SK-N-SH (cell line): ENCODE data around the gene CAMTA2. TPM values are rescaled to one million over a fixed set of nuclear protein-coding genes. Genes with fewer than 3 reads are reported as not detected.

Experiments used
- CTCF ChIA-PET: fragments of 300-600, 350-600 bp; formaldehyde crosslinking; extraction: SDS; loops from one replicate; lab custom pipeline; 2021; lab: Yijun Ruan, JAX
- POLR2A ChIA-PET: fragments of 350-600 bp; sonication (Branson Sonifier 250); formaldehyde crosslinking; extraction: SDS; loops from one replicate; lab custom pipeline; 2020; ENCODE audit warnings: antibody characterized with exemption, inconsistent platforms; lab: Yijun Ruan, JAX
- DNase-seq: peaks from one replicate; pipeline ENCODE4 v3.0.0; 2012
- H2AFZ ChIP-seq: fragments of 200-600 bp; sonication (generic); 2 replicates; pipeline ENCODE4 v1.8.1; 2016; ENCODE audit warnings: antibody characterized with exemption, mild to moderate bottlenecking, low read depth
- H3F3A ChIP-seq: fragments of 200-600 bp; sonication (generic); replicated peaks from 2 replicates; pipeline ENCODE3; 2016; ENCODE audit warnings: antibody characterized with exemption, mild to moderate bottlenecking; ENCODE audit not compliant: insufficient read depth
- H3K27ac ChIP-seq, 2 experiments: fragments of 200-500 bp in 1 of 2; fragments of 200-600 bp in 1 of 2; sonication (Bioruptor generic) in 1 of 2; sonication (generic), shearing (Covaris generic) in 1 of 2; 2 replicates each; pipeline versions ENCODE4 v1.5.1 to v1.6.1; 2014 to 2016; ENCODE audit warnings: low read depth in 2 of 2, inconsistent platforms in 1 of 2, low read length in 1 of 2, mild to moderate bottlenecking in 1 of 2, mixed read lengths in 1 of 2
- H3K27me3 ChIP-seq: fragments of 200-600 bp; sonication (generic), shearing (Covaris generic); 2 replicates; pipeline ENCODE4 v1.6.1; 2016; ENCODE audit warnings: mixed run types; ENCODE audit not compliant: insufficient read depth
- H3K36me3 ChIP-seq, 2 experiments: fragments of 200-500 bp in 1 of 2; fragments of 200-600 bp in 1 of 2; sonication (Bioruptor generic) in 1 of 2; sonication (generic) in 1 of 2; replicated peaks in 1 of 2; 2 replicates each; pipeline versions ENCODE3 to v1.5.1; 2014 to 2016; ENCODE audit warnings: low read length in 1 of 2, mild to moderate bottlenecking in 1 of 2; ENCODE audit not compliant: insufficient read depth in 2 of 2, control insufficient read depth in 1 of 2
- H3K4me1 ChIP-seq, 2 experiments: fragments of 200-500 bp in 1 of 2; fragments of 200-600 bp in 1 of 2; sonication (Bioruptor generic) in 1 of 2; sonication (generic), shearing (Covaris generic) in 1 of 2; 2 replicates each; pipeline versions ENCODE4 v1.5.1 to v1.6.1; 2014 to 2016; ENCODE audit warnings: low read depth in 1 of 2, low read length in 1 of 2, mixed run types in 1 of 2; ENCODE audit not compliant: insufficient read depth in 2 of 2, control insufficient read depth in 1 of 2
- H3K4me2 ChIP-seq: fragments of 200-600 bp; sonication (generic), shearing (Covaris generic); 2 replicates; pipeline ENCODE4 v1.6.1; 2017; ENCODE audit warnings: mixed run types
- H3K4me3 ChIP-seq, 2 experiments: fragments of 200-500 bp in 1 of 2; fragments of 200-600 bp in 1 of 2; sonication (Bioruptor generic) in 1 of 2; sonication (generic), shearing (Covaris generic) in 1 of 2; 2 replicates each; pipeline versions ENCODE4 v1.5.1 to v1.8.1; 2014 to 2016; ENCODE audit warnings: low read depth in 2 of 2, inconsistent platforms in 1 of 2, low read length in 1 of 2, mild to moderate bottlenecking in 1 of 2, mixed read lengths in 1 of 2, moderate library complexity in 1 of 2
- H3K79me2 ChIP-seq: fragments of 200-600 bp; sonication (generic); 2 replicates; pipeline ENCODE4 v1.8.1; 2017; ENCODE audit warnings: mild to moderate bottlenecking; ENCODE audit not compliant: insufficient read depth
- H3K9ac ChIP-seq: fragments of 200-600 bp; sonication (generic); 2 replicates; pipeline ENCODE4 v1.6.1; 2017; ENCODE audit warnings: mixed run types
- H3K9me2 ChIP-seq: fragments of 200-600 bp; sonication (generic); 2 replicates; pipeline ENCODE4 v1.6.1; 2017; ENCODE audit warnings: mixed run types
- H3K9me3 ChIP-seq: fragments of 200-600 bp; sonication (generic); 2 replicates; pipeline ENCODE4 v1.6.1; 2017; ENCODE audit warnings: mixed run types, mild to moderate bottlenecking, moderate library complexity
- H4K20me1 ChIP-seq: fragments of 200-600 bp; sonication (generic); 2 replicates; pipeline ENCODE4 v1.6.1; 2017; ENCODE audit warnings: mild to moderate bottlenecking, mixed run types; ENCODE audit not compliant: insufficient read depth
- CHD2 ChIP-seq: fragments of 150-350 bp; IDR thresholded peaks from 2 replicates; pipeline ENCODE4 v1.6.1; 2018; ENCODE audit warnings: low read length; ENCODE audit not compliant: partially characterized antibody
- EP300 ChIP-seq, 2 experiments: IDR thresholded peaks; 2 replicates each; pipeline versions ENCODE4 v1.4.0 to v1.6.1; 2012; ENCODE audit warnings: borderline replicate concordance in 1 of 2, low read depth in 1 of 2, low read length in 1 of 2
- EZH2phosphoT487 ChIP-seq: fragments of 200-600 bp; sonication (generic); IDR thresholded peaks from 2 replicates; pipeline ENCODE4 v1.6.1; 2017; ENCODE audit warnings: low read depth, mixed run types, mild to moderate bottlenecking, antibody characterized with exemption, moderate library complexity, borderline replicate concordance
- FOXJ3 ChIP-seq: sonication (generic); formaldehyde crosslinking; IDR thresholded peaks from 2 replicates; pipeline ENCODE4 v1.5.1; 2020; ENCODE audit warnings: mild to moderate bottlenecking, missing genetic modification reagents
- FOXM1 ChIP-seq: IDR thresholded peaks from 2 replicates; pipeline ENCODE4 v1.4.0; 2012; ENCODE audit warnings: low read depth, mild to moderate bottlenecking
- GABPA ChIP-seq: IDR thresholded peaks from 2 replicates; pipeline ENCODE4 v1.4.0; 2012; ENCODE audit warnings: low read depth, mild to moderate bottlenecking
- NRF1 ChIP-seq: IDR thresholded peaks from 2 replicates; pipeline ENCODE4 v1.6.1; 2012; ENCODE audit warnings: low read depth, mild to moderate bottlenecking, low read length
- POLR2AphosphoS5 ChIP-seq: IDR thresholded peaks from 2 replicates; pipeline ENCODE4 v1.6.1; 2012; ENCODE audit warnings: low read depth, low read length
- RAD21 ChIP-seq: IDR thresholded peaks from 2 replicates; pipeline ENCODE4 v1.6.1; 2012; ENCODE audit warnings: mild to moderate bottlenecking, low read length
- RCOR1 ChIP-seq: fragments of 150-350 bp; IDR thresholded peaks from 2 replicates; pipeline ENCODE4 v1.6.1; 2017; ENCODE audit warnings: antibody characterized with exemption, low read length
- SIN3A ChIP-seq: IDR thresholded peaks from 2 replicates; pipeline ENCODE4 v1.6.1; 2012; ENCODE audit warnings: low read depth, mild to moderate bottlenecking, low read length, moderate library complexity, borderline replicate concordance
- TAF1 ChIP-seq: IDR thresholded peaks from 2 replicates; pipeline ENCODE4 v1.6.1; 2012; ENCODE audit warnings: low read depth, mild to moderate bottlenecking, low read length, moderate library complexity, borderline replicate concordance
- TCF12 ChIP-seq: IDR thresholded peaks from 2 replicates; pipeline ENCODE4 v1.4.0; 2012
- WGBS: methylation state at CpG from one replicate; pipeline ENCODE4 v1.1.6; 2017; ENCODE audit warnings: low lambda C conversion rate; 5-methylcytosine and 5-hydroxymethylcytosine counted together
- polyA plus RNA-seq, 3 experiments: library from polyadenylated mRNA; depleted of rRNA; stranded (reverse); fragments of >200 nt; gene quantifications; 2 replicates each; pipeline ENCODE4 v1.2.3, GENCODE V29; 2012
- TF ChIP-seq, protein P1 (sequence below): fragments of 200-600 bp; sonication (generic); IDR thresholded peaks from 2 replicates; pipeline ENCODE4 v1.6.1; 2017; ENCODE audit warnings: antibody characterized with exemption, mild to moderate bottlenecking, moderate library complexity
- TF ChIP-seq, protein P2 (sequence below): fragments of 150-350 bp; IDR thresholded peaks from 2 replicates; pipeline ENCODE4 v1.6.1; 2016; ENCODE audit warnings: mild to moderate bottlenecking, low read depth, low read length
- TF ChIP-seq, protein P3 (sequence below): fragments of 150-350 bp; IDR thresholded peaks from 2 replicates; pipeline ENCODE4 v1.6.1; 2017; ENCODE audit warnings: antibody characterized with exemption, low read length, low read depth, borderline replicate concordance

CAMTA2 gene
- polyA plus RNA-seq, 1 of the 3 experiments (the other 2 are of a cell fraction) = 27.0 TPM

DNA sequence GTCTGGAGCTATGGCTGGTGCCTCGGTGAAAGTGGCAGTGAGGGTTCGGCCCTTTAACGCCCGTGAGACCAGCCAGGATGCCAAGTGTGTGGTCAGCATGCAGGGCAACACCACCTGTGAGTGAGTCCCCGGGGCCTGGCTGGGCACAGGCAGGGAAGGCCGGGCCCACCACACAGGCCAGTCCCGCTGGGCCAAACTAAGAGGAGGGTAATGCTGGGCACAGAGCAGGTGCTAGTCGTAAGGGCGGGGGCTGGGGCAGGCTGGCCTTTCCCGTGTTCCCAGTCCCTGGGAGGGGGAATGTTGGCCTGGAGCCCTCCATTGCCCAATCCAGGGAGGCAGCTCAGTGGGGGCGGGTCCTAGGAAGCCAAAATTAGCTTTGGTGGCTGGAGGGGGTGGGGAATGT lies 12.8 kb upstream of the CAMTA2 start:
- peaks cover 10 to 24% of the 10 kb centered on the region in 2 experiments; a peak in 3 of 4 replicates for H3K4me1 ChIP-seq
- H3K9ac ChIP-seq = no peak overlapping the region
- no peak overlapping the region for H3K27ac ChIP-seq
- H2AFZ ChIP-seq = no peak overlapping the region
- H3F3A ChIP-seq = peaks cover under 1% of the 10 kb centered on the region
- no peaks in the 10 kb centered on the region for H3K9me2 ChIP-seq
- H3K4me2 ChIP-seq = peak overlapping the region; percentile 99; the same call in 1 of the 2 replicates
- POLR2A ChIA-PET = no interaction called here
- no peak overlapping the region for H3K4me3 ChIP-seq
- peaks cover 20% of the 10 kb centered on the region for H4K20me1 ChIP-seq
- no peak for DNase-seq
- H3K27me3 ChIP-seq = no peaks in the 10 kb centered on the region
- TF ChIP-seq, protein P1, sequence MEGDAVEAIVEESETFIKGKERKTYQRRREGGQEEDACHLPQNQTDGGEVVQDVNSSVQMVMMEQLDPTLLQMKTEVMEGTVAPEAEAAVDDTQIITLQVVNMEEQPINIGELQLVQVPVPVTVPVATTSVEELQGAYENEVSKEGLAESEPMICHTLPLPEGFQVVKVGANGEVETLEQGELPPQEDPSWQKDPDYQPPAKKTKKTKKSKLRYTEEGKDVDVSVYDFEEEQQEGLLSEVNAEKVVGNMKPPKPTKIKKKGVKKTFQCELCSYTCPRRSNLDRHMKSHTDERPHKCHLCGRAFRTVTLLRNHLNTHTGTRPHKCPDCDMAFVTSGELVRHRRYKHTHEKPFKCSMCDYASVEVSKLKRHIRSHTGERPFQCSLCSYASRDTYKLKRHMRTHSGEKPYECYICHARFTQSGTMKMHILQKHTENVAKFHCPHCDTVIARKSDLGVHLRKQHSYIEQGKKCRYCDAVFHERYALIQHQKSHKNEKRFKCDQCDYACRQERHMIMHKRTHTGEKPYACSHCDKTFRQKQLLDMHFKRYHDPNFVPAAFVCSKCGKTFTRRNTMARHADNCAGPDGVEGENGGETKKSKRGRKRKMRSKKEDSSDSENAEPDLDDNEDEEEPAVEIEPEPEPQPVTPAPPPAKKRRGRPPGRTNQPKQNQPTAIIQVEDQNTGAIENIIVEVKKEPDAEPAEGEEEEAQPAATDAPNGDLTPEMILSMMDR = no peak
- TF ChIP-seq SIN3A = no peak
- TF ChIP-seq CHD2 = no peak
- TF ChIP-seq, protein P2, sequence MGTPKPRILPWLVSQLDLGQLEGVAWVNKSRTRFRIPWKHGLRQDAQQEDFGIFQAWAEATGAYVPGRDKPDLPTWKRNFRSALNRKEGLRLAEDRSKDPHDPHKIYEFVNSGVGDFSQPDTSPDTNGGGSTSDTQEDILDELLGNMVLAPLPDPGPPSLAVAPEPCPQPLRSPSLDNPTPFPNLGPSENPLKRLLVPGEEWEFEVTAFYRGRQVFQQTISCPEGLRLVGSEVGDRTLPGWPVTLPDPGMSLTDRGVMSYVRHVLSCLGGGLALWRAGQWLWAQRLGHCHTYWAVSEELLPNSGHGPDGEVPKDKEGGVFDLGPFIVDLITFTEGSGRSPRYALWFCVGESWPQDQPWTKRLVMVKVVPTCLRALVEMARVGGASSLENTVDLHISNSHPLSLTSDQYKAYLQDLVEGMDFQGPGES = no peak
- no peak for TF ChIP-seq FOXM1
- no peak for TF ChIP-seq RAD21
- TF ChIP-seq FOXJ3 (CRISPR knock-in tag) = no peak
- TF ChIP-seq RCOR1 = no peak
- no peak for TF ChIP-seq NRF1
- TF ChIP-seq EP300 (IDR thresholded peaks at IDR 0.05; ENCODE audit: borderline replicate concordance in 1 of 2, low read depth in 1 of 2, low read length in 1 of 2) = no peak
- no peak for TF ChIP-seq TCF12
- no peak for TF ChIP-seq TAF1
- TF ChIP-seq GABPA = no peak
- TF ChIP-seq EZH2phosphoT487 = no peak
- TF ChIP-seq, protein P3, sequence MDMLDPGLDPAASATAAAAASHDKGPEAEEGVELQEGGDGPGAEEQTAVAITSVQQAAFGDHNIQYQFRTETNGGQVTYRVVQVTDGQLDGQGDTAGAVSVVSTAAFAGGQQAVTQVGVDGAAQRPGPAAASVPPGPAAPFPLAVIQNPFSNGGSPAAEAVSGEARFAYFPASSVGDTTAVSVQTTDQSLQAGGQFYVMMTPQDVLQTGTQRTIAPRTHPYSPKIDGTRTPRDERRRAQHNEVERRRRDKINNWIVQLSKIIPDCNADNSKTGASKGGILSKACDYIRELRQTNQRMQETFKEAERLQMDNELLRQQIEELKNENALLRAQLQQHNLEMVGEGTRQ = no peak
- TF ChIP-seq POLR2AphosphoS5 = no peak
- CTCF ChIA-PET = interaction anchor here (0.9 to 8.1 kb wide), 5 partner anchors 12 to 62 kb away, joined by 3 to 54 read pairs (median 3); partner anchors contain the start of gene CAMTA2
- 92% methylated on average over 3 of the region's 11 CpGs for WGBS
- no peaks in the 10 kb centered on the region for H3K9me3 ChIP-seq
- peaks cover 50% of the 10 kb centered on the region for H3K79me2 ChIP-seq
- H3K36me3 ChIP-seq = peaks cover 29 to 40% of the 10 kb centered on the region in 2 experiments
